Small intestine (tissue), 7 donors: ENCODE data around the gene INHBE. TPM values are rescaled to one million over a fixed set of nuclear protein-coding genes. Genes with fewer than 3 reads are reported as not detected.

Experiments used
- DNase-seq, 2 donors: peaks; one replicate each; pipeline versions ENCODE4 v3.0.0 to v3.0.0-alpha.2; 2013
- FAIRE-seq: peaks from 2 replicates; lab custom pipeline; 2012; peaks lifted over from hg19 to GRCh38; lab: Jason Lieb, UNC
- H3K27ac ChIP-seq, 3 donors: one replicate each; pipeline ENCODE4 v1.5.1; 2013; ENCODE audit warnings: low read length in 2 of 3, mild to moderate bottlenecking in 2 of 3, control low read depth in 1 of 3, inconsistent platforms in 1 of 3, low read depth in 1 of 3, moderate library complexity in 1 of 3
- H3K27me3 ChIP-seq, 3 donors: one replicate each; pipeline ENCODE4 v1.6.1; 2013; ENCODE audit warnings: low read length in 3 of 3, inconsistent platforms in 1 of 3; ENCODE audit not compliant: control insufficient read depth in 3 of 3, insufficient read depth in 3 of 3
- H3K36me3 ChIP-seq, 3 donors: one replicate each; pipeline ENCODE4 v1.6.1; 2013; ENCODE audit warnings: low read length in 3 of 3, inconsistent platforms in 1 of 3, low read depth in 1 of 3, mild to moderate bottlenecking in 1 of 3, moderate library complexity in 1 of 3; ENCODE audit not compliant: control insufficient read depth in 3 of 3, insufficient read depth in 2 of 3
- H3K4me1 ChIP-seq, 3 donors: one replicate each; pipeline ENCODE4 v1.6.1; 2013; ENCODE audit warnings: low read length in 2 of 3, inconsistent platforms in 1 of 3, low read depth in 1 of 3, mild to moderate bottlenecking in 1 of 3, moderate library complexity in 1 of 3; ENCODE audit not compliant: control insufficient read depth in 3 of 3, insufficient read depth in 2 of 3
- H3K4me3 ChIP-seq, 3 donors: one replicate each; pipeline ENCODE4 v1.5.1; 2013; ENCODE audit warnings: low read length in 3 of 3, control low read depth in 1 of 3, inconsistent platforms in 1 of 3, low read depth in 1 of 3, mild to moderate bottlenecking in 1 of 3, moderate library complexity in 1 of 3
- H3K9me3 ChIP-seq, 2 donors: one replicate each; pipeline ENCODE4 v1.6.1; 2013; ENCODE audit warnings: low read depth in 1 of 2, low read length in 1 of 2; ENCODE audit not compliant: control insufficient read depth in 2 of 2, insufficient read depth in 1 of 2
- WGBS, 3 donors: extraction: QIAGEN DNeasy Blood & Tissue Kit; methylation state at CpG; one replicate each; pipeline ENCODE4 v1.1.7; 2013; 5-methylcytosine and 5-hydroxymethylcytosine counted together
- polyA plus RNA-seq, 4 donors: library from polyadenylated mRNA; stranded (reverse) in 3 of 4; unstranded in 1 of 4; fragments of 200-250 nt in 3 of 4; fragments of 120-200 nt in 1 of 4; gene quantifications; one replicate each; pipeline versions ENCODE4 v1.2.1 to v1.2.3, GENCODE V29; 2013
- donor health status: healthy with polysubstance abuse.
- donor health status: control.
- donor health status: control.
- donor health status: Bipolar disorder and iron deficiency.
- donor health status: healthy.

INHBE gene
- polyA plus RNA-seq, 4 donors: 0.21 to 1.4 TPM; not detected in 2

- H3K27me3 ChIP-seq: peaks cover 0 to 59% (median 0%) of the 10 kb centered on the region in 3 donors
- H3K4me1 ChIP-seq: peaks cover 0 to 17% (median 2%) of the 10 kb centered on the region in 3 donors
- DNase-seq: no peak
- peak overlapping the region; percentile 8 to 48 (median 32) for H3K4me3 ChIP-seq
- WGBS, 3 donors: 62 to 83% (median 66%) methylated on average over 14 to 15 of the region's 15 CpGs
- H3K9me3 ChIP-seq: no peaks in the 10 kb centered on the region
- FAIRE-seq: no peak
- peaks cover 0 to 6% (median 0%) of the 10 kb centered on the region in 3 donors for H3K36me3 ChIP-seq
- peak overlapping the region in 1 of 3 donors; percentile 83 for H3K27ac ChIP-seq
Observed at GRCh38 chr12:57476993-57477709, 22.0 kb downstream of the INHBE start.

GRCh38 chr12:57477710-57478681 lies 22.9 kb downstream of the INHBE start:
- DNase-seq: no peak
- Histone ChIP-seq H3K27me3 (peaks cover 0 to 59% (median 0%) of the 10 kb centered on the region in 3 donors), H3K4me3 (peak overlapping the region in 2 of 3 donors; percentile 32 to 48), H3K27ac (peak overlapping the region in 2 of 3 donors; percentile 71 to 94), H3K4me1 (peaks cover 0 to 17% (median 2%) of the 10 kb centered on the region in 3 donors), H3K36me3 (peaks cover 0 to 6% (median 0%) of the 10 kb centered on the region in 3 donors), H3K9me3 (no peaks in the 10 kb centered on the region)
- no peak for FAIRE-seq
- 54 to 65% (median 56%) methylated on average over 10 to 12 of the region's 12 CpGs for WGBS, 3 donors

GRCh38 chr12:57479043-57479375 lies 23.9 kb downstream of the INHBE start:
- DNase-seq (no peak), FAIRE-seq (no peak)
- 59 to 80% (median 77%) methylated on average over 10 of the region's 10 CpGs for whole genome bisulfite sequencing, 3 donors
- Histone ChIP-seq H3K4me1 (peaks cover 0 to 17% (median 2%) of the 10 kb centered on the region in 3 donors), H3K27me3 (peaks cover 0 to 56% (median 0%) of the 10 kb centered on the region in 3 donors), H3K4me3 (peak overlapping the region in 1 of 3 donors; percentile 48), H3K36me3 (peaks cover 0 to 6% (median 0%) of the 10 kb centered on the region in 3 donors), H3K9me3 (no peaks in the 10 kb centered on the region), H3K27ac (peak overlapping the region; percentile 3 to 94 (median 69))

GRCh38 chr12:57479376-57480115 lies 24.4 kb downstream of the INHBE start, which contains the start of gene ARHGAP9:
Gene ARHGAP9 (minus strand): TSS chr12:57479866. CDS start chr12:57479406, 460 bp downstream.
- 61 to 67% (median 64%) methylated on average over 6 of the region's 6 CpGs for WGBS, 3 donors
- FAIRE-seq: no peak
- peak within 1 kb of the TSS in 1 of 3 donors; percentile 48 for H3K4me3 ChIP-seq
- no peaks in the 10 kb centered on the region for H3K9me3 ChIP-seq
- H3K27ac ChIP-seq: peak within 1 kb of the TSS; percentile 3 to 94 (median 71)
- DNase-seq: peak in 1 of 2 donors; percentile 52
- peaks cover 0 to 4% (median 0%) of the 10 kb centered on the region in 3 donors for H3K36me3 ChIP-seq
- H3K4me1 ChIP-seq: peaks cover 0 to 17% (median 2%) of the 10 kb centered on the region in 3 donors
- peaks cover 0 to 50% (median 0%) of the 10 kb centered on the region in 3 donors for H3K27me3 ChIP-seq

- WGBS, 3 donors: 57 to 81% (median 76%) methylated on average over 1 of the region's 1 CpG
- FAIRE-seq (no peak), DNase-seq (no peak)
- Histone ChIP-seq H3K4me1 (no peaks in the 10 kb centered on the region), H3K27me3 (peaks cover 0 to 29% (median 0%) of the 10 kb centered on the region in 3 donors), H3K4me3 (no peak overlapping the region), H3K27ac (peak overlapping the region in 1 of 3 donors; percentile 15), H3K36me3 (no peaks in the 10 kb centered on the region), H3K9me3 (no peaks in the 10 kb centered on the region)
Observed at GRCh38 chr12:57481671-57482070, 26.6 kb downstream of the INHBE start.

GRCh38 chr12:57483466-57483865 lies 28.4 kb downstream of the INHBE start:
- no peak overlapping the region for H3K4me3 ChIP-seq
- H3K27me3 ChIP-seq: peaks cover 0 to 16% (median 0%) of the 10 kb centered on the region in 3 donors
- no peaks in the 10 kb centered on the region for H3K4me1 ChIP-seq
- WGBS, 3 donors: 62 to 72% (median 66%) methylated on average over 5 of the region's 5 CpGs
- no peaks in the 10 kb centered on the region for H3K36me3 ChIP-seq
- H3K9me3 ChIP-seq: no peaks in the 10 kb centered on the region
- no peak for DNase-seq
- no peak for FAIRE-seq
- no peak overlapping the region for H3K27ac ChIP-seq

- Histone ChIP-seq H3K4me3 (no peak overlapping the region), H3K27ac (no peak overlapping the region), H3K36me3 (peaks cover 4 to 14% (median 6%) of the 10 kb centered on the region in 3 donors), H3K27me3 (peaks cover 0 to 8% (median 0%) of the 10 kb centered on the region in 3 donors), H3K9me3 (no peaks in the 10 kb centered on the region), H3K4me1 (peaks cover 0 to 6% (median 0%) of the 10 kb centered on the region in 3 donors)
- FAIRE-seq (no peak), DNase-seq (no peak)
Observed at GRCh38 chr12:57485695-57486094, 30.6 kb downstream of the INHBE start.
